Activated CD4-positive, CD25-positive, alpha-beta regulatory T cell treated with anti-CD3 and anti-CD28 coated beads, Interleukin-2, amount 50 U/mL, for 72 hours (primary cell): ENCODE measurements around the gene CRTC3.
"Not testable (repeated sequence)": the region's sequence is repeated elsewhere in the genome, so short reads cannot be mapped to it uniquely, and the experiment has no call there.

Experiments
- DNase-seq: peaks from one replicate; pipeline ENCODE4 v3.0.0; 2021

CRTC3 gene

GRCh38 chr15:90633360-90633759 lies 103.6 kb downstream of the CRTC3 start:
- DNase-seq: no peak

GRCh38 chr15:90636993-90637392 lies 107.3 kb downstream of the CRTC3 start:
- DNase-seq: not testable (repeated sequence)

GRCh38 chr15:90637693-90638092 lies 108.0 kb downstream of the CRTC3 start:
- DNase-seq: no peak

GRCh38 chr15:90638201-90638691 lies 108.5 kb downstream of the CRTC3 start:
- no peak for DNase-seq

GRCh38 chr15:90638963-90639362 lies 109.2 kb downstream of the CRTC3 start:
- DNase-seq: no peak

- no peak for DNase-seq
Measured at GRCh38 chr15:90640862-90641261, 111.1 kb downstream of the CRTC3 start.

- no peak for DNase-seq
Measured at GRCh38 chr15:90641581-90642463, 112.1 kb downstream of the CRTC3 start.

- DNase-seq: no peak
Measured at GRCh38 chr15:90642464-90643300, 113.0 kb downstream of the CRTC3 start.

GRCh38 chr15:90643301-90643632 lies 113.5 kb downstream of the CRTC3 start:
- DNase-seq: no peak

GRCh38 chr15:90644526-90644925 lies 114.8 kb downstream of the CRTC3 start:
- no peak for DNase-seq

- no peak for DNase-seq
Measured at GRCh38 chr15:90644952-90645725, 115.4 kb downstream of the CRTC3 start.

- DNase-seq: no peak
Measured at GRCh38 chr15:90645873-90646575, 116.3 kb downstream of the CRTC3 start.

- DNase-seq: no peak
Measured at GRCh38 chr15:90646662-90647305, 117.1 kb downstream of the CRTC3 start.

- DNase-seq: no peak
Measured at GRCh38 chr15:90647326-90647725, 117.6 kb downstream of the CRTC3 start.

- DNase-seq: peak; percentile 57
Measured at GRCh38 chr15:90648137-90649070, 118.7 kb downstream of the CRTC3 start.

- DNase-seq: no peak
Measured at GRCh38 chr15:90650117-90650955, 120.6 kb downstream of the CRTC3 start.

GRCh38 chr15:90650956-90651689 lies 121.4 kb downstream of the CRTC3 start:
- no peak for DNase-seq

GRCh38 chr15:90654233-90655136 lies 124.8 kb downstream of the CRTC3 start:
- no peak for DNase-seq
